Activated CD4-positive, alpha-beta T cell treated with anti-CD3 and anti-CD28 coated beads, Interleukin-2, amount 10 ng/mL, durations not matched to agents 7 days and 5 days (primary cell): Measurements from ENCODE around the gene RERE. TPM values are rescaled to one million over a fixed set of nuclear protein-coding genes. Genes with fewer than 3 reads are reported as not detected.

Source experiments
- CTCF ChIA-PET: fragments of 350-600 bp; sonication (Branson Sonifier 250); formaldehyde crosslinking; loops from one replicate; lab custom pipeline; 2021; ENCODE audit warnings: antibody characterized with exemption; lab: Charles Lee
- POLR2A ChIA-PET: fragments of 350-600 bp; sonication (Branson Sonifier 250); formaldehyde crosslinking; loops from one replicate; lab custom pipeline; 2021; ENCODE audit warnings: antibody characterized with exemption; lab: Charles Lee
- DNase-seq: peaks from one replicate; pipeline ENCODE4 v3.0.0-alpha.2; 2020
- H3K27ac Mint-ChIP-seq: one replicate; pipeline ENCODE4 v1.8.0; 2021; ENCODE audit warnings: mild to moderate bottlenecking, moderate library complexity, mixed read lengths
- H3K27me3 Mint-ChIP-seq: one replicate; pipeline ENCODE4 v1.8.0; 2021; ENCODE audit warnings: mixed read lengths
- H3K36me3 Mint-ChIP-seq: one replicate; pipeline ENCODE4 v1.8.0; 2021; ENCODE audit warnings: low read depth, mixed read lengths
- H3K4me1 Mint-ChIP-seq: one replicate; pipeline ENCODE4 v1.8.0; 2021; ENCODE audit warnings: mixed read lengths
- H3K4me3 Mint-ChIP-seq: one replicate; pipeline ENCODE4 v1.8.0; 2021; ENCODE audit warnings: mild to moderate bottlenecking, moderate library complexity, mixed read lengths
- H3K9me3 Mint-ChIP-seq: one replicate; pipeline ENCODE4 v1.8.0; 2021; ENCODE audit warnings: mixed read lengths
- total RNA-seq, 2 experiments: library from RNA; stranded (reverse); gene quantifications; one replicate each; pipeline ENCODE4 v1.2.3, GENCODE V29; 2021

The RERE gene
- total RNA-seq, 2 experiments from 2014 or later: 68.5 to 68.7 TPM

GRCh38 chr1:8687538-8687937 is 129.9 kb downstream of the RERE start:
- CTCF ChIA-PET: interaction anchor here (0.6 to 4.5 kb wide), 5 partner anchors 13 to 127 kb away, joined by 3 to 14 read pairs (median 3); no protein-coding TSS in a partner anchor
- H3K36me3 Mint-ChIP-seq: peaks cover 4% of the 10 kb centered on the region
- H3K27ac Mint-ChIP-seq: no peak overlapping the region
- POLR2A ChIA-PET: no interaction called here
- DNase-seq: no peak
- no peaks in the 10 kb centered on the region for H3K9me3 Mint-ChIP-seq
- H3K4me3 Mint-ChIP-seq: no peak overlapping the region
- H3K4me1 Mint-ChIP-seq: peaks cover 45% of the 10 kb centered on the region
- no peaks in the 10 kb centered on the region for H3K27me3 Mint-ChIP-seq

GRCh38 chr1:8687039-8687438 is 130.4 kb downstream of the RERE start:
- peaks cover 50% of the 10 kb centered on the region for H3K4me1 Mint-ChIP-seq
- ChIA-PET CTCF (interaction anchor here (0.6 to 4.5 kb wide), 6 partner anchors 13 to 126 kb away, joined by 3 to 14 read pairs (median 3); no protein-coding TSS in a partner anchor), POLR2A (no interaction called here)
- no peaks in the 10 kb centered on the region for H3K9me3 Mint-ChIP-seq
- no peaks in the 10 kb centered on the region for H3K27me3 Mint-ChIP-seq
- no peak for DNase-seq
- H3K36me3 Mint-ChIP-seq: peaks cover 4% of the 10 kb centered on the region
- no peak overlapping the region for H3K27ac Mint-ChIP-seq
- H3K4me3 Mint-ChIP-seq: no peak overlapping the region

GRCh38 chr1:8685463-8685862 is 132.0 kb downstream of the RERE start:
- DNase-seq: no peak
- no peak overlapping the region for H3K27ac Mint-ChIP-seq
- H3K27me3 Mint-ChIP-seq: no peaks in the 10 kb centered on the region
- CTCF ChIA-PET: interaction anchor here (0.6 to 4.5 kb wide), 5 partner anchors 11 to 438 kb away, joined by 3 to 14 read pairs (median 4); no protein-coding TSS in a partner anchor
- no peak overlapping the region for H3K4me3 Mint-ChIP-seq
- H3K4me1 Mint-ChIP-seq: peaks cover 55% of the 10 kb centered on the region
- H3K9me3 Mint-ChIP-seq: no peaks in the 10 kb centered on the region
- peaks cover 4% of the 10 kb centered on the region for H3K36me3 Mint-ChIP-seq
- POLR2A ChIA-PET: no interaction called here

- no peak overlapping the region for H3K4me3 Mint-ChIP-seq
- peaks cover 55% of the 10 kb centered on the region for H3K4me1 Mint-ChIP-seq
- no peaks in the 10 kb centered on the region for H3K27me3 Mint-ChIP-seq
- H3K9me3 Mint-ChIP-seq: no peaks in the 10 kb centered on the region
- CTCF ChIA-PET: interaction anchor here (1.2 to 4.5 kb wide), 2 partner anchors 16 kb away, joined by 3 to 14 read pairs; no protein-coding TSS in a partner anchor
- H3K27ac Mint-ChIP-seq: no peak overlapping the region
- POLR2A ChIA-PET: no interaction called here
- peaks cover 1% of the 10 kb centered on the region for H3K36me3 Mint-ChIP-seq
- no peak for DNase-seq
Observed at GRCh38 chr1:8684590-8684989, 132.8 kb downstream of the RERE start.

GRCh38 chr1:8682573-8682972 is 134.9 kb downstream of the RERE start:
- H3K4me1 Mint-ChIP-seq: peaks cover 44% of the 10 kb centered on the region

GRCh38 chr1:8681911-8682310 is 135.5 kb downstream of the RERE start:
- H3K4me1 Mint-ChIP-seq: peaks cover 42% of the 10 kb centered on the region
- H3K36me3 Mint-ChIP-seq: peaks cover 1% of the 10 kb centered on the region
- H3K27ac Mint-ChIP-seq: no peak overlapping the region
- no peak for DNase-seq
- ChIA-PET CTCF (interaction anchor here (2.0 to 2.6 kb wide), 2 partner anchors 12 to 18 kb away, joined by 5 to 8 read pairs; no protein-coding TSS in a partner anchor), POLR2A (interaction anchor here (0.5 to 0.6 kb wide), 2 partner anchors 28 to 198 kb away, joined by 4 to 6 read pairs; no protein-coding TSS in a partner anchor)
- no peak overlapping the region for H3K4me3 Mint-ChIP-seq
- H3K9me3 Mint-ChIP-seq: no peaks in the 10 kb centered on the region
- H3K27me3 Mint-ChIP-seq: no peaks in the 10 kb centered on the region

More at GRCh38 chr1:8682573-8682972, 134.9 kb downstream of the RERE start:
- CTCF ChIA-PET: interaction anchor here (0.7 kb wide), 1 partner anchor 9 kb away, joined by 3 read pairs; no protein-coding TSS in a partner anchor
- no peak overlapping the region for H3K27ac Mint-ChIP-seq
- peaks cover 1% of the 10 kb centered on the region for H3K36me3 Mint-ChIP-seq
- POLR2A ChIA-PET: interaction anchor here (0.6 kb wide), 1 partner anchor 29 kb away, joined by 4 read pairs; no protein-coding TSS in a partner anchor
- no peak overlapping the region for H3K4me3 Mint-ChIP-seq
- no peak for DNase-seq
- H3K27me3 Mint-ChIP-seq: no peaks in the 10 kb centered on the region
- no peaks in the 10 kb centered on the region for H3K9me3 Mint-ChIP-seq

GRCh38 chr1:8680664-8681650 is 136.5 kb downstream of the RERE start:
- H3K36me3 Mint-ChIP-seq: peaks cover 1% of the 10 kb centered on the region
- no peak for DNase-seq
- H3K4me3 Mint-ChIP-seq: no peak overlapping the region
- H3K27ac Mint-ChIP-seq: no peak overlapping the region
- H3K4me1 Mint-ChIP-seq: peaks cover 39% of the 10 kb centered on the region
- H3K27me3 Mint-ChIP-seq: no peaks in the 10 kb centered on the region
- H3K9me3 Mint-ChIP-seq: no peaks in the 10 kb centered on the region
- CTCF ChIA-PET: interaction anchor here (0.6 to 2.6 kb wide), 5 partner anchors 9 to 737 kb away, joined by 3 to 8 read pairs (median 5); no protein-coding TSS in a partner anchor
- POLR2A ChIA-PET: interaction anchor here (0.5 to 0.6 kb wide), 4 partner anchors 11 to 199 kb away, joined by 3 to 6 read pairs (median 4); no protein-coding TSS in a partner anchor

GRCh38 chr1:8679929-8680663 is 137.3 kb downstream of the RERE start:
- H3K4me1 Mint-ChIP-seq: peaks cover 34% of the 10 kb centered on the region
- DNase-seq: no peak
- H3K9me3 Mint-ChIP-seq: no peaks in the 10 kb centered on the region
- H3K36me3 Mint-ChIP-seq: peaks cover 1% of the 10 kb centered on the region
- CTCF ChIA-PET: interaction anchor here (1.5 to 2.6 kb wide), 3 partner anchors 8 to 20 kb away, joined by 5 to 8 read pairs (median 5); no protein-coding TSS in a partner anchor
- POLR2A ChIA-PET: interaction anchor here (0.5 kb wide), 1 partner anchor 10 kb away, joined by 3 read pairs; no protein-coding TSS in a partner anchor
- no peak overlapping the region for H3K4me3 Mint-ChIP-seq
- no peaks in the 10 kb centered on the region for H3K27me3 Mint-ChIP-seq
- H3K27ac Mint-ChIP-seq: no peak overlapping the region

GRCh38 chr1:8679395-8679800 is 138.0 kb downstream of the RERE start:
- CTCF ChIA-PET: interaction anchor here (1.5 to 2.6 kb wide), 2 partner anchors 9 kb away, joined by 5 to 8 read pairs; no protein-coding TSS in a partner anchor
- no peak overlapping the region for H3K4me3 Mint-ChIP-seq
- H3K27me3 Mint-ChIP-seq: no peaks in the 10 kb centered on the region
- peaks cover 27% of the 10 kb centered on the region for H3K4me1 Mint-ChIP-seq
- DNase-seq: no peak
- POLR2A ChIA-PET: no interaction called here
- H3K36me3 Mint-ChIP-seq: peaks cover 1% of the 10 kb centered on the region
- H3K27ac Mint-ChIP-seq: no peak overlapping the region
- H3K9me3 Mint-ChIP-seq: no peaks in the 10 kb centered on the region

GRCh38 chr1:8678673-8679394 is 138.6 kb downstream of the RERE start:
- no peak overlapping the region for H3K4me3 Mint-ChIP-seq
- CTCF ChIA-PET: interaction anchor here (0.6 to 1.5 kb wide), 5 partner anchors 9 to 118 kb away, joined by 3 to 5 read pairs (median 3); no protein-coding TSS in a partner anchor
- POLR2A ChIA-PET: no interaction called here
- no peaks in the 10 kb centered on the region for H3K9me3 Mint-ChIP-seq
- no peak for DNase-seq
- H3K4me1 Mint-ChIP-seq: peaks cover 25% of the 10 kb centered on the region
- no peaks in the 10 kb centered on the region for H3K36me3 Mint-ChIP-seq
- H3K27ac Mint-ChIP-seq: no peak overlapping the region
- no peaks in the 10 kb centered on the region for H3K27me3 Mint-ChIP-seq

GRCh38 chr1:8677782-8678181 is 139.7 kb downstream of the RERE start:
- Mint-ChIP-seq H3K27me3 (no peaks in the 10 kb centered on the region), H3K9me3 (no peaks in the 10 kb centered on the region), H3K4me3 (no peak overlapping the region), H3K27ac (no peak overlapping the region), H3K36me3 (no peaks in the 10 kb centered on the region), H3K4me1 (peaks cover 22% of the 10 kb centered on the region)
- CTCF ChIA-PET: interaction anchor here (0.6 to 1.5 kb wide), 7 partner anchors 8 to 314 kb away, joined by 3 to 5 read pairs (median 3); no protein-coding TSS in a partner anchor
- POLR2A ChIA-PET: no interaction called here
- DNase-seq: no peak
